Measurements from ENCODE around the gene OR5K4. TPM values are rescaled to one million over a fixed set of nuclear protein-coding genes. Genes with fewer than 3 reads are reported as not detected.

The OR5K4 gene
- total and polyA plus RNA-seq, 2 donors (not counting 3 experiments of a cell fraction or from before 2014, with no cell fraction given): not detected

DNA sequence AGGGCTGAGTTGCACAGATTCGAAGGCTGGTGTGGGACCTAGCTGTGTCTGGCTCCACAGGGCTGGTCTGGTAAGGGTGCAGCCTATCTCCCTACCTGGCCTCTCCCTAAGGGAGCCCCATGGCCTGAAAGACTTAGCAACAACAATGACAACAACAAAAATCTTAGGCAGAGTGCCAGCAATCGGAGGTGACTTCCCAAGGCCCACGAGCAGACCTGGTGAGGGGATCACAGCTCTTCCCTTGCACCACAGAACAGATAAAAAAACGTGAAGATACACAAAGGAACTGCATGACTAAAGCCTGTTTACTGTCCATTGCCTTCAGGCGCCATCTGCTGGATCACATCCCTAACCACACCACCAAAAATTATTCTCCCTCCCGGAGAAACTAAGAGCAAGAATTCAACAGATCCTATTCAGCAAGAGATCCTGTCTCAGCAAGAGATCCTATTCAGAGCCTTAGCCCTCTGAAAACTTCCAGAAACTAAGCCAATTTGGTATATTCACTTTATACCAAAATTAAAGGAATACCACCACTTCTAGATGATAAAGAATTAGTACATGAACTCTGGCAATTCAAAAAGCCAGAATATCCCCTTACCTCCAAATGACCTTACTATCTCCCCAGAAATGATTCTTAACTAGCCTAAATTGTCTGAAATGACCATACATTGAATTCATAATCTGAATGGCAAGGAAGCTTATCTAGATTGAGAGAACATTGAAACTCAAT lies 24.1 kb upstream of the OR5K4 start:
- H3K9me1 ChIP-seq (replicated peaks; ENCODE audit: control insufficient read depth, extremely low read depth, insufficient read depth, low read length): no peaks in the 10 kb centered on the region
- no peaks in the 10 kb centered on the region for H3K79me2 ChIP-seq (ENCODE audit: control insufficient read depth, insufficient read depth, low read length)
- H3K27me3 ChIP-seq (ENCODE audit: control insufficient read depth in 2 of 2, insufficient read depth in 2 of 2, low read length in 2 of 2): peaks cover 5 to 8% of the 10 kb centered on the region in 2 experiments
- BruUV-seq (replicated peaks): no TSS peak
- H3K9me3 ChIP-seq (replicated peaks; ENCODE audit: control insufficient read depth, insufficient read depth, low read length): no peaks in the 10 kb centered on the region
- CTCF ChIA-PET: interaction anchor here (0.7 to 3.6 kb wide), 10 partner anchors 9 to 565 kb away, joined by 3 to 72 read pairs (median 4); partner anchors contain the start of gene ARL6
- POLR2A ChIA-PET: no interaction called here
- TF ChIP-seq, protein P1, sequence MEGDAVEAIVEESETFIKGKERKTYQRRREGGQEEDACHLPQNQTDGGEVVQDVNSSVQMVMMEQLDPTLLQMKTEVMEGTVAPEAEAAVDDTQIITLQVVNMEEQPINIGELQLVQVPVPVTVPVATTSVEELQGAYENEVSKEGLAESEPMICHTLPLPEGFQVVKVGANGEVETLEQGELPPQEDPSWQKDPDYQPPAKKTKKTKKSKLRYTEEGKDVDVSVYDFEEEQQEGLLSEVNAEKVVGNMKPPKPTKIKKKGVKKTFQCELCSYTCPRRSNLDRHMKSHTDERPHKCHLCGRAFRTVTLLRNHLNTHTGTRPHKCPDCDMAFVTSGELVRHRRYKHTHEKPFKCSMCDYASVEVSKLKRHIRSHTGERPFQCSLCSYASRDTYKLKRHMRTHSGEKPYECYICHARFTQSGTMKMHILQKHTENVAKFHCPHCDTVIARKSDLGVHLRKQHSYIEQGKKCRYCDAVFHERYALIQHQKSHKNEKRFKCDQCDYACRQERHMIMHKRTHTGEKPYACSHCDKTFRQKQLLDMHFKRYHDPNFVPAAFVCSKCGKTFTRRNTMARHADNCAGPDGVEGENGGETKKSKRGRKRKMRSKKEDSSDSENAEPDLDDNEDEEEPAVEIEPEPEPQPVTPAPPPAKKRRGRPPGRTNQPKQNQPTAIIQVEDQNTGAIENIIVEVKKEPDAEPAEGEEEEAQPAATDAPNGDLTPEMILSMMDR (IDR thresholded peaks at IDR 0.05; ENCODE audit: extremely low read depth in 1 of 2, insufficient read depth in 1 of 2, low read depth in 1 of 2, low read length in 2 of 2): peak; percentile 60 to 71
- no peak for TF ChIP-seq JUN (IDR thresholded peaks at IDR 0.05; ENCODE audit: borderline replicate concordance, insufficient read depth, insufficient read length, low read depth)
- no peaks in the 10 kb centered on the region for H3K4me1 ChIP-seq (ENCODE audit: control insufficient read depth, extremely low read depth, insufficient read depth, low read length)
- no peaks in the 10 kb centered on the region for H4K20me1 ChIP-seq (replicated peaks; ENCODE audit: control insufficient read depth, extremely low read depth, insufficient read depth, low read length)
- H3K9ac ChIP-seq (replicated peaks; ENCODE audit: extremely low read depth, insufficient read depth, low read length): no peak overlapping the region
- no peaks in the 10 kb centered on the region for H3K36me3 ChIP-seq (ENCODE audit: control insufficient read depth in 2 of 2, extremely low read depth in 1 of 2, insufficient read depth in 2 of 2, low read length in 2 of 2)
- dilution Hi-C loops (cut with MboI; ENCODE audit: extremely low pct_ligation_motif_present, low sequenced_read_pairs): no loop called here
- no peak overlapping the region for H3K27ac ChIP-seq (ENCODE audit: insufficient read depth, low read depth, low read length)
- DNase-seq (ENCODE audit: low read depth, low spot score): peak; percentile 46
- intact Hi-C loops (cut with micrococcal nuclease): loop anchor here (1.0 kb wide), 1 partner anchor 290 kb away; no protein-coding TSS in a partner anchor
- no peak overlapping the region for H3K4me3 ChIP-seq (replicated peaks in 1 of 3; ENCODE audit: insufficient read depth in 1 of 3, low read depth in 1 of 3, low read length in 3 of 3)
- peak; percentile 53 for FAIRE-seq
- H2AFZ ChIP-seq (ENCODE audit: low read depth, low read length): no peak overlapping the region
- no peak overlapping the region for H3K4me2 ChIP-seq (ENCODE audit: insufficient read depth, low read length)

DNA sequence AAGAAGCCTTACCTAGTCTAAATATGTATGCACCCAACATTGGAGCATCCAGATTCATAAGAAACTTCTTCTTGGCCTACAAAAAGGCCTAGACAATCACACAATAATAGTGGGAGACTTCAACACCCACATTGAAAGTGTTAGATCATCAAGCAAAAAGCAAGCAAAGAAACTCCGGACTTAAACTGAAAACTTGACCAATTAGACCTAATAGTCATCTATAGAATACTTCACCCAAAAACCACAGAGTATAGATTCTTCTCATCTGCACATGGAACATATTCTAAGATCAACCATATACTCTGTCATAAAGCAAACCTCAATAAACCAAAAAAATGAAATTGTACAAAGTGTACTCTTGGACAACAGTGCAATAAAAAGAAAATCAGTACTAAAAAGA lies 22.3 kb upstream of the OR5K4 start:
- H3K9me3 ChIP-seq (replicated peaks; ENCODE audit: control insufficient read depth, insufficient read depth, low read length): no peaks in the 10 kb centered on the region
- H3K4me2 ChIP-seq (ENCODE audit: insufficient read depth, low read length): no peak overlapping the region
- H3K4me1 ChIP-seq (ENCODE audit: control insufficient read depth, extremely low read depth, insufficient read depth, low read length): no peaks in the 10 kb centered on the region
- H2AFZ ChIP-seq (ENCODE audit: low read depth, low read length): no peak overlapping the region
- ChIA-PET CTCF (no interaction called here), POLR2A (no interaction called here)
- intact Hi-C loops (cut with micrococcal nuclease): no loop called here
- H3K27ac ChIP-seq (ENCODE audit: insufficient read depth, low read depth, low read length): no peak overlapping the region
- H3K27me3 ChIP-seq (ENCODE audit: control insufficient read depth in 2 of 2, insufficient read depth in 2 of 2, low read length in 2 of 2): peaks cover 4 to 5% of the 10 kb centered on the region in 2 experiments
- H3K79me2 ChIP-seq (ENCODE audit: control insufficient read depth, insufficient read depth, low read length): no peaks in the 10 kb centered on the region
- H3K4me3 ChIP-seq (replicated peaks in 1 of 3; ENCODE audit: insufficient read depth in 1 of 3, low read depth in 1 of 3, low read length in 3 of 3): no peak overlapping the region
- dilution Hi-C loops (cut with MboI; ENCODE audit: extremely low pct_ligation_motif_present, low sequenced_read_pairs): no loop called here
- DNase-seq (ENCODE audit: low read depth, low spot score) (no peak), FAIRE-seq (no peak)
- BruUV-seq (replicated peaks): no TSS peak
- no peaks in the 10 kb centered on the region for H3K36me3 ChIP-seq (ENCODE audit: control insufficient read depth in 2 of 2, extremely low read depth in 1 of 2, insufficient read depth in 2 of 2, low read length in 2 of 2)
- no peaks in the 10 kb centered on the region for H4K20me1 ChIP-seq (replicated peaks; ENCODE audit: control insufficient read depth, extremely low read depth, insufficient read depth, low read length)
- no peak overlapping the region for H3K9ac ChIP-seq (replicated peaks; ENCODE audit: extremely low read depth, insufficient read depth, low read length)
- TF ChIP-seq, protein P2, sequence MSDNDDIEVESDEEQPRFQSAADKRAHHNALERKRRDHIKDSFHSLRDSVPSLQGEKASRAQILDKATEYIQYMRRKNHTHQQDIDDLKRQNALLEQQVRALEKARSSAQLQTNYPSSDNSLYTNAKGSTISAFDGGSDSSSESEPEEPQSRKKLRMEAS (IDR thresholded peaks at IDR 0.05; ENCODE audit: insufficient read depth, insufficient read length): no peak
- TF ChIP-seq GATA2 (IDR thresholded peaks at IDR 0.05; ENCODE audit: insufficient read depth, insufficient read length, low read depth, low read length) (no peak), FOS (IDR thresholded peaks at IDR 0.05; ENCODE audit: borderline replicate concordance, insufficient read depth, low read length) (no peak), POLR2AphosphoS5 (IDR thresholded peaks at IDR 0.05; ENCODE audit: insufficient read depth, low read depth, low read length) (no peak), POLR2A (IDR thresholded peaks at IDR 0.05; ENCODE audit: low read depth, low read length) (no peak), JUN (IDR thresholded peaks at IDR 0.05; ENCODE audit: borderline replicate concordance, insufficient read depth, insufficient read length, low read depth) (no peak), EZH2 (IDR thresholded peaks at IDR 0.05; ENCODE audit: borderline replicate concordance, low read depth, low read length, severe bottlenecking) (no peak), MYC (IDR thresholded peaks at IDR 0.05; ENCODE audit: low read depth, low read length) (no peak)
- TF ChIP-seq, protein P1 (IDR thresholded peaks at IDR 0.05; ENCODE audit: extremely low read depth in 1 of 2, insufficient read depth in 1 of 2, low read depth in 1 of 2, low read length in 2 of 2): no peak
- no peaks in the 10 kb centered on the region for H3K9me1 ChIP-seq (replicated peaks; ENCODE audit: control insufficient read depth, extremely low read depth, insufficient read depth, low read length)

Data from endothelial cell of umbilical vein (primary cell).